Fibroblast of mammary gland (primary cell): ENCODE measurements around the gene PCNX1.
"Not testable (repeated sequence)": the region's sequence is repeated elsewhere in the genome, so short reads cannot be mapped to it uniquely, and the experiment has no call there.

Experiments
- DNase-seq: peaks from one replicate; pipeline ENCODE4 v3.0.0-alpha.2; 2010; ENCODE audit warnings: low read depth
- H3K4me3 ChIP-seq: 2 replicates; pipeline ENCODE4 v1.5.1; 2011; ENCODE audit warnings: low read depth, mild to moderate bottlenecking, low read length, moderate library complexity; ENCODE audit not compliant: control insufficient read depth
- CTCF ChIP-seq: conservative IDR thresholded peaks from 2 replicates; pipeline ENCODE4 v1.5.1; 2011; ENCODE audit warnings: low read depth, low read length, inconsistent platforms; ENCODE audit not compliant: control insufficient read depth, insufficient read depth

PCNX1 gene

DNA sequence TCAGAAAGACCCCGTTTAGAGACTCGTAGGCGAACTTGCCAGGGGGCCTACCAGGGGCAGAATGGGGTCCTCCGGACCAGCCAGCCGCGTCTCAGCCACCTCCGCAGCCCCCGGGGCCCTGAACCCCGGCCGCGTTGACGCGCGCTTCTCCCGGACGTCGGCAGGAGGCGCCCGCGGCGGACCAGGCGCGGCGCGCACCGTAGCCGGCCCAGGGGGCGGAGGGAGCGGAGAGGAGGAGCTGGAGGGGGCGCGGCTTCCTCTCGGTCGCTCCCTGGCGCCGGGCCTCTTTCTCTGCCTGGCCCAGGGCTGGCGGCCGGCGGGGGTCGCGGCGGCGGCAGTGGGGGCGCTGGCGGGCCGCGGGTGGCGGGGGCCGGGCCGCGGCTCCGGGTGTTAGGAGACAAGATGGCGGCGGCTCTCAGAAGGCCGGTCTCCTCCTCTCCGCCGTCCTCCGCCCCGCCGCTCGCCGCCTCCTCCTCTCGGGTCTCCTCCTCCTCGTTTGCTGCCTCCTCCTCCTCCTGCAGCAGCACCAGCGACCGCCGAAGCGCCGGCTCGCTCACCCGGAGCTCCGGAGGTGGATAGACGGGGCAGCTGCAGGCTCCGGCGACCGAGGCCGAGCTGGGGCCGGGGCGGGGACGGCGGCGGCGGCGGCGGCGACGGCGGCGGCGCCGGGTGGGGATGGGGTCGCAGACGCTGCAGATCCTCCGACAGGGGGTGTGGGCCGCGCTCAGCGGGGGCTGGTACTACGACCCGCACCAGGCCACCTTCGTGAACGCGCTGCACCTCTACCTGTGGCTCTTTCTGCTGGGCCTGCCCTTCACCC, at the start of gene PCNX1:
Gene PCNX1 (plus strand): TSS at position 284 of the 820 bp plus-strand sequence. CDS start 392 bp downstream, at position 676.
- DNase-seq: peak; percentile 79
- peak within 1 kb of the TSS; percentile 82 for H3K4me3 ChIP-seq
- TF ChIP-seq CTCF: no peak

DNA sequence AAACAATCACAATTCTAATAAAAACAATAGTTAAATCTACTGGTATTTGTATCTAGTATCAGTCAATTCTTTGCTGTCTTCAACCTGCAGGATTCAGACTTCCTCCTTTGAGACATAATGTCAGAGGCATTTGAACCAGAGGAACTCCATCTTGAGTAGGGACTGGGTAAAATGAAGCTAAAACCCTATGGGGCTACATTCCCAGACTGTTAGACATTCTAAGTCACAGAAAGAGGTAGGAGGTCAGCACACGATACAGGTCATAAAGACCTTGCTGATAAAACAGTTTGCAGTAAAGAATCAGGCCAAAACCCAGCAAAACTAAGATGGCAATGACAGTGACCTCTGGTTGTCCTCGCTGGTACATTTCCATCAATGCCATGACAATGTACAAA, 49.8 kb upstream of the PCNX1 start:
- no peak overlapping the region for H3K4me3 ChIP-seq
- peak; percentile 34 for DNase-seq
- TF ChIP-seq CTCF: no peak

DNA sequence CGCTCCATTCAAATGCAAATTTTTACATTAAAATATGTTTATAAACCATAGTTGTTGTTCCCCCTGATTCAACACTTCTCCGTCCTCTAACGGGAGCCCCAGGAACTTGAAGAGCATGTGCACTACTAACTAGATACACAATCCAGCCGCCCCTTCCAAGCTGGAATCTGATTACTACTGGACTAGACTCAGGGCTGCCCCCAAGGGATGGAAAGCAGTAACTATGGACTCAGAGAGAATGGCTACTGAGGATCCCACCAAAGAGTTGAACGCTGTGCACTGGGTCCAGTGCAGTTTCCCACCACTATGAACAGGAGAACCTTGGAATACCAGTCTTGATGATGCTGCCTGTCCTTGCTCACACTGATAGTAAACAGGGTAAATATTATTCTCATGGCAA, 48.6 kb upstream of the PCNX1 start:
- DNase-seq: no peak
- H3K4me3 ChIP-seq: no peak overlapping the region
- no peak for TF ChIP-seq CTCF

GRCh38 chr14:70866992-70867391, 40.3 kb upstream of the PCNX1 start:
- not testable (repeated sequence) for DNase-seq

DNA sequence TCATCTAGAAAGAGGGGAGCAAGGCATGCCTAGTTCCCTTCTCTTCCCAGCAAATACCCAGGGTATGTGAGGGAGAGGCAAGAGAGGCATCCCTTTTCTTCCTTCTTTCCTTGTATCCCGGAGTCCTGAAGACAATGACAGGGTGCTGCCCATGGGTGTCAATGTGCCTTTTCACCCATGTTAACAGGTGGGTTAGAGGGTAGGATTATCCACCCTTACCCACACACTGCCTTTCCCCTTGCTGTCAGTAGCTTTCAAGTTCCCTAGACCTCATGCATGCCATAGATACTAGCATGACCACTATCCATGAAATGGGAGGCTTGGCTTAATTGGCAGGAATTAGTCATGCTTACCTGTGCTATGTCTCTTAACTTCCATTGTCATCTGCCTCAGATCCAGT, 36.3 kb upstream of the PCNX1 start:
- no peak overlapping the region for H3K4me3 ChIP-seq
- no peak for DNase-seq
- no peak for TF ChIP-seq CTCF

More at GRCh38 chr14:70866992-70867391, 40.3 kb upstream of the PCNX1 start:
- H3K4me3 ChIP-seq: not testable (repeated sequence)

DNA sequence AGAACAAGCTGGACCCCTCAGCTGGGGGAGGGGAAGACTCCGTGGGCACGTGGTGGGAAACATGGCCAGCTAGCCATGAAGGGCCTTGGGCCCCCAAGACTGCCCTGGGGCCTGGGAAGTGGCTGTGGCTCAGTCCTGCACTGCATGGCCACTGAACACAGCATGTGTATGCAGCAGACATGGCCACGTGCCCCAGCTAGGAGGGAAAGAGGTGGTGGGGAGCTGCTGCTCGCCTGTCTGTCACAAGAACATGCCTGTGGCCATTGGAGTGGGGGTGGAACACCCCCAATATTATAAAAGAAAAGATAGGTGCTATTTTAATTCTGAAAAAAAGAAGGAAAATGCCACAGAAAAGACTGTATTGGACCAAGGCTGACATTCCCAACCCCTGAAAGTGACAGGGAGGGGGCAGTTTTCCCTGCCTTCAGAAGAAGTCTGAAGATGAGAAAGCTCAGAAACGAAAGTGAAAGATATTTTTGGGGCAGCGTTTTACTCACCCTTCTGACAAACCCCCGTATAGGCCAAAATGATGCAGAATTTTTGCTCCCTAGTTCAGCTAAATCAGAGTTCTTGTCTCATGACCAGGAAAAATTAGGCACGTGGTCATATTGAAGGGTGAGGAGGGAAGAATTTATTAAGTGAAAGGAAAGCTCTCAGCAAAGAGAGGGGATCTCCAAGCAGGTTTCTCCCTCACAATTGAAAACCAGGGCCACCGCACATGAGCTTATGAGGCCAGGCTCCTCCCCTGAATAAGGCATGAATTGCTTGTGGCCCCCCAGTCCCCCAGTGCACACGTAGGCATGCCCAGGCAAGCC, 35.2 kb upstream of the PCNX1 start:
- DNase-seq: no peak
- H3K4me3 ChIP-seq: no peak overlapping the region
- TF ChIP-seq CTCF: no peak

GRCh38 chr14:70872678-70873020, 34.6 kb upstream of the PCNX1 start:
- no peak for TF ChIP-seq CTCF
- DNase-seq: no peak
- H3K4me3 ChIP-seq: no peak overlapping the region
